DND-41 (cell line): ENCODE measurements around the gene BTBD10.

ENCODE experiments used
- ATAC-seq: fragments of 200-7000 bp; cut with Tn5 transposase; 3 replicates; pipeline ENCODE4 v1.9.1; 2021; ENCODE audit warnings: low read depth; ENCODE audit not compliant: insufficient read depth
- DNase-seq: peaks from one replicate; pipeline ENCODE4 v3.0.0-alpha.2; 2020
- H2AFZ ChIP-seq: 2 replicates; pipeline ENCODE4 v1.6.0; 2012; ENCODE audit warnings: low read depth, low read length
- H3K27ac ChIP-seq: 2 replicates; pipeline ENCODE4 v1.5.1; 2012; ENCODE audit warnings: low read length, inconsistent platforms
- H3K27me3 ChIP-seq: fragments of 200-600 bp; sonication (generic); 2 replicates; pipeline ENCODE4 v1.6.0; 2012; ENCODE audit warnings: low read length, mild to moderate bottlenecking, inconsistent platforms; ENCODE audit not compliant: insufficient read depth, poor library complexity
- H3K36me3 ChIP-seq: 2 replicates; pipeline ENCODE4 v1.5.1; 2012; ENCODE audit warnings: low read length, inconsistent platforms; ENCODE audit not compliant: insufficient read depth
- H3K4me1 ChIP-seq: 2 replicates; pipeline ENCODE4 v1.5.1; 2012; ENCODE audit warnings: mild to moderate bottlenecking, low read length; ENCODE audit not compliant: insufficient read depth
- H3K4me2 ChIP-seq: 2 replicates; pipeline ENCODE4 v1.6.0; 2012; ENCODE audit warnings: mild to moderate bottlenecking, moderate library complexity, low read length, inconsistent platforms; ENCODE audit not compliant: insufficient read depth
- H3K4me3 ChIP-seq, 2 experiments: fragments of 200-600 bp in 1 of 2; shearing (Covaris generic) in 1 of 2; 2 replicates each; pipeline ENCODE4 v1.5.1; 2012 to 2016; ENCODE audit warnings: inconsistent platforms in 2 of 2, low read length in 2 of 2, mild to moderate bottlenecking in 2 of 2, low read depth in 1 of 2, moderate library complexity in 1 of 2
- H3K79me2 ChIP-seq: 2 replicates; pipeline ENCODE4 v1.6.0; 2012; ENCODE audit warnings: low read length, inconsistent platforms; ENCODE audit not compliant: insufficient read depth
- H3K9ac ChIP-seq: 2 replicates; pipeline ENCODE4 v1.6.0; 2012; ENCODE audit warnings: low read depth, mild to moderate bottlenecking, inconsistent platforms, low read length, moderate library complexity
- H3K9me3 ChIP-seq: 2 replicates; pipeline ENCODE4 v1.5.1; 2012; ENCODE audit warnings: low read length, moderate library complexity, mild to moderate bottlenecking, inconsistent platforms; ENCODE audit not compliant: insufficient read depth, severe bottlenecking
- H4K20me1 ChIP-seq: 2 replicates; pipeline ENCODE4 v1.6.0; 2012; ENCODE audit warnings: low read length; ENCODE audit not compliant: insufficient read depth
- EZH2 ChIP-seq: IDR thresholded peaks from 3 replicates; pipeline ENCODE4 v1.6.1; 2012; ENCODE audit warnings: borderline replicate concordance, low read depth, mild to moderate bottlenecking, moderate library complexity, low read length, inconsistent platforms; ENCODE audit not compliant: severe bottlenecking
- TF ChIP-seq, protein P1 (sequence below): IDR thresholded peaks from 2 replicates; pipeline ENCODE4 v1.5.1; 2012; ENCODE audit warnings: borderline replicate concordance, low read length, moderate library complexity, mild to moderate bottlenecking; ENCODE audit not compliant: poor library complexity, severe bottlenecking; ENCODE audit errors: extremely low read depth

Gene BTBD10

DNA sequence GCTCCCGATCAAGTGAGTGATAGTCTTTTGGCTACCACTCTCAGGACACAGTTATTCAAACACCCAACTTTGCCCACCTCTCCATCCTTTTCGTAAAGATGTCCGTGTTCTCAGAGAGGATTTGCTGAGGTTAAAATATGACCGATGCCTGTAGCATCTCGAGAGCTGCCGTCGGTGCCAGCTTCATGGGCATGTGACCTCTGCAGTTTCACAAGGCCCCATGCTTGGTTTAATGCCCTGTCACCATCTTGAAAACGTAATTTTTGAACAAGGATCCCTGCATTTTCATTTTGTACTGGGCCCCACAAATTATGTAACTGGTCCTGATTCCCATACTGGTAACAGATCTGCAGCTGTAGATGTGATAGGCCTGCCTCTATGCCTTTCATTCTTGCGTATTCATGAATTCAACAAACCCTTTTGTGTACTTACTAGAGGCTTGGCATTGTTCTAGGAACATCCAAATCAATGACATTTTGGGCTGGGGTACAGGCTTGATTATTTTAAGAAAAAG, 100.4 kb downstream of the BTBD10 start:
- H3K9me3 ChIP-seq: no peaks in the 10 kb centered on the region
- ATAC-seq (no peak), DNase-seq (no peak)
- H2AFZ ChIP-seq: no peak overlapping the region
- no peaks in the 10 kb centered on the region for H3K4me1 ChIP-seq
- H3K9ac ChIP-seq: no peak overlapping the region
- TF ChIP-seq EZH2: no peak
- TF ChIP-seq, protein P1, sequence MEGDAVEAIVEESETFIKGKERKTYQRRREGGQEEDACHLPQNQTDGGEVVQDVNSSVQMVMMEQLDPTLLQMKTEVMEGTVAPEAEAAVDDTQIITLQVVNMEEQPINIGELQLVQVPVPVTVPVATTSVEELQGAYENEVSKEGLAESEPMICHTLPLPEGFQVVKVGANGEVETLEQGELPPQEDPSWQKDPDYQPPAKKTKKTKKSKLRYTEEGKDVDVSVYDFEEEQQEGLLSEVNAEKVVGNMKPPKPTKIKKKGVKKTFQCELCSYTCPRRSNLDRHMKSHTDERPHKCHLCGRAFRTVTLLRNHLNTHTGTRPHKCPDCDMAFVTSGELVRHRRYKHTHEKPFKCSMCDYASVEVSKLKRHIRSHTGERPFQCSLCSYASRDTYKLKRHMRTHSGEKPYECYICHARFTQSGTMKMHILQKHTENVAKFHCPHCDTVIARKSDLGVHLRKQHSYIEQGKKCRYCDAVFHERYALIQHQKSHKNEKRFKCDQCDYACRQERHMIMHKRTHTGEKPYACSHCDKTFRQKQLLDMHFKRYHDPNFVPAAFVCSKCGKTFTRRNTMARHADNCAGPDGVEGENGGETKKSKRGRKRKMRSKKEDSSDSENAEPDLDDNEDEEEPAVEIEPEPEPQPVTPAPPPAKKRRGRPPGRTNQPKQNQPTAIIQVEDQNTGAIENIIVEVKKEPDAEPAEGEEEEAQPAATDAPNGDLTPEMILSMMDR: no peak
- H3K36me3 ChIP-seq: peaks cover 75% of the 10 kb centered on the region
- no peak overlapping the region for H3K4me2 ChIP-seq
- no peaks in the 10 kb centered on the region for H4K20me1 ChIP-seq
- H3K27me3 ChIP-seq: no peaks in the 10 kb centered on the region
- H3K79me2 ChIP-seq: no peaks in the 10 kb centered on the region
- no peak overlapping the region for H3K4me3 ChIP-seq
- H3K27ac ChIP-seq: no peak overlapping the region

DNA sequence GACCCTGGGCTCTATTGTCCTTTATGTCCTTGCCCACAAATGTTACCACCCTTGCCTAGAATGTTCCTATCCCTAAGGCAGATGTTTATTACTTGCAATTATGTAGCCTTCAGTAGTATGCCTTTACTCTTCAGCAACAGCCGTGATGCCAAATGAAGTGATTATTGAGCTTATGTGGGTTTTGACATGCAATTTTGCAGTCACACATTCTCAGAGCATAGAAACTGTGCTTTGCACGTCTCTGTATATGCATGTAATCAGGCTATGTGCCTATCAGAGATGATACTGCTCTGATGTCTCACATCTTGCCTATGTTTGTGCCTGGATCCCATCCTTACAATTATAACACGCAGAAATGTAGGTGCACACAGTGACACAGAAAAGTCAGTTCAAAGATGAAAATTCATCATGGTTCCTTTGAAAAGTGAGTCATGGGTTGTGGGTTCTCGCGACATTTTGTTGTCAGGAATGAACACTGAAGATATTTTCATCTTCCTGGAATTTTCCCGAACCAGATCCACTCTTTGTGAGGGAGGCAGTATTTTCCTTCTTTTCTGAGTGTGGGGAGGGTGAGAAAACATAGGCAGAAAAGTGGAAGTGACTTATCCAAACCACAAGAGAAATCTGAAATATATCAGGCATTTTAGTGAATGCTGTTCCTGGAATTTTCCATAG, 104.3 kb downstream of the BTBD10 start:
- TF ChIP-seq, protein P1: no peak
- no peak for TF ChIP-seq EZH2
- H3K79me2 ChIP-seq: no peaks in the 10 kb centered on the region
- no peak overlapping the region for H3K4me3 ChIP-seq
- DNase-seq (no peak), ATAC-seq (no peak)
- no peaks in the 10 kb centered on the region for H3K4me1 ChIP-seq
- H2AFZ ChIP-seq: no peak overlapping the region
- no peak overlapping the region for H3K4me2 ChIP-seq
- H3K9ac ChIP-seq: no peak overlapping the region
- no peaks in the 10 kb centered on the region for H3K9me3 ChIP-seq
- peaks cover 74% of the 10 kb centered on the region for H3K36me3 ChIP-seq
- no peak overlapping the region for H3K27ac ChIP-seq
- H3K27me3 ChIP-seq: no peaks in the 10 kb centered on the region
- no peaks in the 10 kb centered on the region for H4K20me1 ChIP-seq

DNA sequence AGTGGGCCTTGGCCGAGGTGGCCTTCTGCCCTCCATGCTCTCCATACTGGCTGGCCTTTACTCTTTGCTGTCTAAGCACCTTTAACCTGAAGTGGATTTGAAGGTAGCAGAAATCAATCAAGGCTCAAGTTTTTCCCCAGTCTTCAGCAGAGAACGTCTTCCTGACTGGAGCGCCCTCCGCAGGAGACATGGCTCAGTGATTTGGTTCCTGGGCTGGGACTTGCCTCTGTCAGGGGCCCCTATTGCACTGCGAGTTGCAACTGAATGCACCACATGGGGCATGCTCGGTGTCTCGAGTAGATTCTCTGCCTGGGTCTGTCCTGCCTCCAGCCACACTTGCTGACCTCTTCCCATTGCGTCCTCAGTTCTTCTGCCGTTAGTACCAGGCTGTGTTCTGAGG, 105.8 kb downstream of the BTBD10 start:
- Histone ChIP-seq H3K36me3 (peaks cover 63% of the 10 kb centered on the region), H3K9me3 (no peaks in the 10 kb centered on the region), H2AFZ (no peak overlapping the region), H3K4me2 (no peak overlapping the region), H3K79me2 (no peaks in the 10 kb centered on the region), H3K4me1 (no peaks in the 10 kb centered on the region), H3K4me3 (no peak overlapping the region), H3K27ac (no peak overlapping the region), H3K9ac (no peak overlapping the region), H4K20me1 (no peaks in the 10 kb centered on the region), H3K27me3 (no peaks in the 10 kb centered on the region)
- TF ChIP-seq, protein P1: no peak
- no peak for TF ChIP-seq EZH2
- DNase-seq (no peak), ATAC-seq (no peak)
